ENCODE measurements around the gene CTNND1. TPM values are rescaled to one million over a fixed set of nuclear protein-coding genes. Genes with fewer than 3 reads are reported as not detected.
A peak's percentile ranks its signal among the peaks of the same experiment; 100 is the strongest.
"Not testable (repeated sequence)": the region's sequence is repeated elsewhere in the genome, so short reads cannot be mapped to it uniquely, and the experiment has no call there.

Gene CTNND1
- 1 to 10 TPM in 5 of 6 donors, under 1 TPM in 1; 0.28 to 9.5 (median 7.8) TPM for polyA plus RNA-seq (ENCODE audit: low read depth in 6 of 6)

- DNase-seq (peak; percentile 39), ATAC-seq (ENCODE audit: low read depth in 2 of 2) (peak; percentile 82 to 90)
- Mint-ChIP-seq H3K9me3 (no peaks in the 10 kb centered on the region), H3K27me3 (no peaks in the 10 kb centered on the region), H3K27ac (peak within 1 kb of the TSS; percentile 88 to 99 (median 94)), H3K4me3 (peak within 1 kb of the TSS; percentile 91 to 98 (median 96)), H3K36me3 (no peaks in the 10 kb centered on the region), H3K4me1 (peaks cover 27 to 40% (median 38%) of the 10 kb centered on the region in 3 donors)
Observed at GRCh38 chr11:57761301-57762234, at the start of gene CTNND1. TSS of gene CTNND1 (plus strand) at chr11:57761802. CDS start at chr11:57791479, 29,677 bp downstream.

GRCh38 chr11:57712256-57713150 is 49.1 kb upstream of the CTNND1 start, which contains the start of gene TMX2:
TSS of gene TMX2 (plus strand) at chr11:57712593. CDS start at chr11:57712619, 26 bp downstream.
- peaks cover 27 to 50% (median 31%) of the 10 kb centered on the region in 3 donors for H3K4me1 Mint-ChIP-seq
- H3K36me3 Mint-ChIP-seq: no peaks in the 10 kb centered on the region
- DNase-seq: peak; percentile 91
- peak within 1 kb of the TSS; percentile 91 to 99 (median 98) for H3K27ac Mint-ChIP-seq
- no peaks in the 10 kb centered on the region for H3K9me3 Mint-ChIP-seq
- H3K4me3 Mint-ChIP-seq: peak within 1 kb of the TSS; percentile 88 to 99 (median 97)
- peak; percentile 86 to 89 for ATAC-seq (ENCODE audit: low read depth in 2 of 2)
- no peaks in the 10 kb centered on the region for H3K27me3 Mint-ChIP-seq

GRCh38 chr11:57713835-57714234 is 47.8 kb upstream of the CTNND1 start:
- Mint-ChIP-seq H3K27ac (peak overlapping the region in 3 of 6 donors; percentile 36 to 48 (median 44)), H3K27me3 (no peaks in the 10 kb centered on the region), H3K9me3 (no peaks in the 10 kb centered on the region), H3K36me3 (no peaks in the 10 kb centered on the region), H3K4me3 (peak overlapping the region; percentile 88 to 99 (median 97)), H3K4me1 (peaks cover 21 to 58% (median 29%) of the 10 kb centered on the region in 3 donors)
- DNase-seq (no peak), ATAC-seq (ENCODE audit: low read depth in 2 of 2) (no peak)

GRCh38 chr11:57716726-57717125 is 44.9 kb upstream of the CTNND1 start:
- not testable (repeated sequence) for H3K36me3 Mint-ChIP-seq; H3K9me3 Mint-ChIP-seq; H3K4me3 Mint-ChIP-seq; ATAC-seq (ENCODE audit: low read depth in 2 of 2); H3K27ac Mint-ChIP-seq; DNase-seq; H3K27me3 Mint-ChIP-seq
- peaks cover 15 to 41% (median 23%) of the 10 kb centered on the region in 3 donors for H3K4me1 Mint-ChIP-seq

- DNase-seq (no peak), ATAC-seq (ENCODE audit: low read depth in 2 of 2) (no peak)
- H3K9me3 Mint-ChIP-seq: no peaks in the 10 kb centered on the region
- H3K27ac Mint-ChIP-seq: no peak overlapping the region
- H3K36me3 Mint-ChIP-seq: no peaks in the 10 kb centered on the region
- no peak overlapping the region for H3K4me3 Mint-ChIP-seq
- H3K27me3 Mint-ChIP-seq: no peaks in the 10 kb centered on the region
- peaks cover 0 to 10% (median 9%) of the 10 kb centered on the region in 3 donors for H3K4me1 Mint-ChIP-seq
Observed at GRCh38 chr11:57727185-57727584, 34.4 kb upstream of the CTNND1 start.

GRCh38 chr11:57728829-57729228 is 32.8 kb upstream of the CTNND1 start:
- Mint-ChIP-seq H3K4me3 (no peak overlapping the region), H3K27me3 (no peaks in the 10 kb centered on the region), H3K4me1 (peaks cover 0 to 12% (median 9%) of the 10 kb centered on the region in 3 donors), H3K27ac (peak overlapping the region in 1 of 6 donors; percentile 43), H3K9me3 (no peaks in the 10 kb centered on the region), H3K36me3 (no peaks in the 10 kb centered on the region)
- DNase-seq (no peak), ATAC-seq (ENCODE audit: low read depth in 2 of 2) (no peak)

GRCh38 chr11:57729479-57729878 is 32.1 kb upstream of the CTNND1 start:
- Mint-ChIP-seq H3K4me1 (peaks cover 3 to 13% (median 9%) of the 10 kb centered on the region in 3 donors), H3K27ac (peak overlapping the region in 1 of 6 donors; percentile 42), H3K36me3 (no peaks in the 10 kb centered on the region), H3K4me3 (no peak overlapping the region), H3K27me3 (no peaks in the 10 kb centered on the region), H3K9me3 (no peaks in the 10 kb centered on the region)
- DNase-seq: no peak
- peak in 1 of 2 donors; percentile 60 for ATAC-seq (ENCODE audit: low read depth in 2 of 2)

- H3K4me3 Mint-ChIP-seq: no peak overlapping the region
- ATAC-seq (ENCODE audit: low read depth in 2 of 2): no peak
- H3K4me1 Mint-ChIP-seq: peaks cover 8 to 11% (median 9%) of the 10 kb centered on the region in 3 donors
- no peak for DNase-seq
- H3K27ac Mint-ChIP-seq: no peak overlapping the region
- no peaks in the 10 kb centered on the region for H3K9me3 Mint-ChIP-seq
- H3K36me3 Mint-ChIP-seq: peaks cover 0 to 7% of the 10 kb centered on the region in 2 donors
- H3K27me3 Mint-ChIP-seq: no peaks in the 10 kb centered on the region
Observed at GRCh38 chr11:57732661-57733060, 28.9 kb upstream of the CTNND1 start.

GRCh38 chr11:57735619-57736298 is 25.8 kb upstream of the CTNND1 start:
- Mint-ChIP-seq H3K27me3 (no peaks in the 10 kb centered on the region), H3K9me3 (no peaks in the 10 kb centered on the region), H3K4me1 (peaks cover under 1 to 11% (median 6%) of the 10 kb centered on the region in 3 donors), H3K4me3 (peak overlapping the region in 2 of 8 donors; percentile 32 to 49), H3K36me3 (peaks cover 9 to 13% of the 10 kb centered on the region in 2 donors), H3K27ac (peak overlapping the region in 2 of 6 donors; percentile 19 to 65)
- DNase-seq (no peak), ATAC-seq (ENCODE audit: low read depth in 2 of 2) (no peak)

GRCh38 chr11:57741132-57742086 is 20.2 kb upstream of the CTNND1 start, which contains the start of gene SELENOH:
TSS of gene SELENOH (plus strand) at chr11:57741491. CDS start at chr11:57741596, 105 bp downstream.
- H3K27ac Mint-ChIP-seq: peak within 1 kb of the TSS; percentile 98 to 100 (median 100)
- H3K4me3 Mint-ChIP-seq: peak within 1 kb of the TSS; percentile 94 to 100 (median 98)
- peak; percentile 78 for ATAC-seq (ENCODE audit: low read depth in 2 of 2)
- DNase-seq: peak; percentile 86
- H3K27me3 Mint-ChIP-seq: no peaks in the 10 kb centered on the region
- H3K36me3 Mint-ChIP-seq: peaks cover 6 to 19% of the 10 kb centered on the region in 2 donors
- H3K4me1 Mint-ChIP-seq: peaks cover 25 to 51% (median 47%) of the 10 kb centered on the region in 3 donors
- H3K9me3 Mint-ChIP-seq: no peaks in the 10 kb centered on the region

GRCh38 chr11:57742087-57742452 is 19.5 kb upstream of the CTNND1 start:
- ATAC-seq (ENCODE audit: low read depth in 2 of 2) (peak; percentile 0 to 2), DNase-seq (no peak)
- H3K27ac Mint-ChIP-seq: peak overlapping the region; percentile 98 to 100 (median 100)
- H3K36me3 Mint-ChIP-seq: peaks cover 8 to 22% of the 10 kb centered on the region in 2 donors
- peak overlapping the region; percentile 94 to 100 (median 98) for H3K4me3 Mint-ChIP-seq
- H3K27me3 Mint-ChIP-seq: no peaks in the 10 kb centered on the region
- H3K4me1 Mint-ChIP-seq: peaks cover 27 to 57% (median 51%) of the 10 kb centered on the region in 3 donors
- H3K9me3 Mint-ChIP-seq: no peaks in the 10 kb centered on the region

Measured in naive B cell (primary cell).